Stimulated activated CD4-positive, alpha-beta T cell treated with anti-CD3 and anti-CD28 coated beads, Interleukin-1b, Interleukin-23, amount 100 ng/mL, for 24 hours (primary cell): ENCODE measurements around the gene LRRC15.

ENCODE experiments used
- DNase-seq, 4 experiments: peaks; one replicate each; pipeline ENCODE4 v3.0.0-alpha.2; 2020; ENCODE audit warnings: low read depth in 4 of 4, low spot score in 1 of 4

The LRRC15 gene

GRCh38 chr3:194386066-194386465 is 16.5 kb upstream of the LRRC15 start:
- no peak for DNase-seq

GRCh38 chr3:194384569-194385001 is 15.0 kb upstream of the LRRC15 start:
- no peak for DNase-seq

- DNase-seq, result no peak
These were observed 14.6 kb upstream of the LRRC15 start for GRCh38 chr3:194384156-194384555.

GRCh38 chr3:194383276-194383940 is 13.9 kb upstream of the LRRC15 start:
- no peak for DNase-seq

- no peak for DNase-seq
These were observed 13.3 kb upstream of the LRRC15 start for GRCh38 chr3:194382892-194383223.

- no peak for DNase-seq
These were observed 12.8 kb upstream of the LRRC15 start for GRCh38 chr3:194382196-194382891.

GRCh38 chr3:194381460-194381875 is 11.9 kb upstream of the LRRC15 start:
- DNase-seq, result no peak

- DNase-seq, result no peak
These were observed 10.8 kb upstream of the LRRC15 start for GRCh38 chr3:194380326-194380725.

GRCh38 chr3:194379651-194380050 is 10.1 kb upstream of the LRRC15 start:
- no peak for DNase-seq

GRCh38 chr3:194379231-194379630 is 9.7 kb upstream of the LRRC15 start:
- DNase-seq, result no peak

- no peak for DNase-seq
These were observed 8.2 kb upstream of the LRRC15 start for GRCh38 chr3:194377708-194378107.

GRCh38 chr3:194376241-194376560 is 6.7 kb upstream of the LRRC15 start:
- DNase-seq, result no peak

GRCh38 chr3:194375473-194376240 is 6.1 kb upstream of the LRRC15 start:
- no peak for DNase-seq

GRCh38 chr3:194374935-194375334 is 5.4 kb upstream of the LRRC15 start:
- DNase-seq, result no peak

- DNase-seq, result no peak
These were observed 4.4 kb upstream of the LRRC15 start for GRCh38 chr3:194373899-194374298.

- no peak for DNase-seq
These were observed 3.5 kb upstream of the LRRC15 start for GRCh38 chr3:194373028-194373427.

GRCh38 chr3:194370753-194371152 is 1.2 kb upstream of the LRRC15 start:
- no peak for DNase-seq

- no peak for DNase-seq
These were observed 625 bp downstream of the LRRC15 start for GRCh38 chr3:194368918-194369317.

GRCh38 chr3:194367992-194368841 is 1.3 kb downstream of the LRRC15 start:
- DNase-seq, result no peak

- no peak for DNase-seq
These were observed 3.5 kb downstream of the LRRC15 start for GRCh38 chr3:194365978-194366490.

- DNase-seq, result no peak
These were observed 4.0 kb downstream of the LRRC15 start for GRCh38 chr3:194365526-194365925.
